ENCODE measurements around the gene DNMT1. TPM values are rescaled to one million over a fixed set of nuclear protein-coding genes. Genes with fewer than 3 reads are reported as not detected.
A peak's percentile ranks its signal among the peaks of the same experiment; 100 is the strongest.

DNMT1 gene
- total and polyA plus RNA-seq, 3 donors from 2014 or later, result 96.5 to 145 (median 103) TPM

GRCh38 chr19:10110076-10110971 is 84.4 kb downstream of the DNMT1 start:
- WGBS, 2 donors, result 93% methylated on average over 41 to 44 of the region's 44 CpGs
- no peak for TF ChIP-seq CTCF (IDR thresholded peaks at IDR 0.05)
- TF ChIP-seq POLR2A (IDR thresholded peaks at IDR 0.05), result no peak
- intact Hi-C loops (cut with DNase I; ENCODE audit: low total_unique reads), result loop anchor here (10.0 kb wide), 1 partner anchor 134 kb away; no protein-coding TSS in a partner anchor
- DNase-seq, result no peak
- no peaks in the 10 kb centered on the region for H3K9me3 ChIP-seq
- no peak overlapping the region for H3K27ac ChIP-seq
- peaks cover 6% of the 10 kb centered on the region for H3K4me1 ChIP-seq
- no peaks in the 10 kb centered on the region for H3K27me3 ChIP-seq
- no peaks in the 10 kb centered on the region for H3K36me3 ChIP-seq (ENCODE audit: low read depth, missing control alignments)
- H3K4me3 ChIP-seq, result no peak overlapping the region

- Histone ChIP-seq H3K36me3 (ENCODE audit: low read depth, missing control alignments) (no peaks in the 10 kb centered on the region), H3K4me3 (no peak overlapping the region), H3K9me3 (no peaks in the 10 kb centered on the region), H3K4me1 (peaks cover 6% of the 10 kb centered on the region), H3K27me3 (no peaks in the 10 kb centered on the region), H3K27ac (no peak overlapping the region)
- intact Hi-C loops (cut with DNase I; ENCODE audit: low total_unique reads), result no loop called here
- DNase-seq, result no peak
- 92 to 93% methylated on average over 3 to 14 of the region's 14 CpGs for WGBS, 2 donors
- TF ChIP-seq CTCF (IDR thresholded peaks at IDR 0.05) (no peak), POLR2A (IDR thresholded peaks at IDR 0.05) (no peak)
Measured at GRCh38 chr19:10109528-10109927, 85.2 kb downstream of the DNMT1 start.

GRCh38 chr19:10107817-10108367 is 86.9 kb downstream of the DNMT1 start:
- DNase-seq, result no peak
- 90 to 97% methylated on average over 10 to 13 of the region's 14 CpGs for WGBS, 2 donors

GRCh38 chr19:10107254-10107653 is 87.5 kb downstream of the DNMT1 start:
- 68 to 72% methylated on average over 10 of the region's 10 CpGs for WGBS, 2 donors
- TF ChIP-seq POLR2A (IDR thresholded peaks at IDR 0.05), result no peak
- TF ChIP-seq CTCF (IDR thresholded peaks at IDR 0.05), result no peak
- no peaks in the 10 kb centered on the region for H3K9me3 ChIP-seq
- H3K4me1 ChIP-seq, result peaks cover 6% of the 10 kb centered on the region
- no peaks in the 10 kb centered on the region for H3K36me3 ChIP-seq (ENCODE audit: low read depth, missing control alignments)
- H3K4me3 ChIP-seq, result peak overlapping the region; percentile 89 to 99
- no peak overlapping the region for H3K27ac ChIP-seq
- no peak for DNase-seq
- H3K27me3 ChIP-seq, result no peaks in the 10 kb centered on the region
- intact Hi-C loops (cut with DNase I; ENCODE audit: low total_unique reads), result no loop called here

More at GRCh38 chr19:10107817-10108367, 86.9 kb downstream of the DNMT1 start:
- no peak for TF ChIP-seq POLR2A (IDR thresholded peaks at IDR 0.05)
- no peak for TF ChIP-seq CTCF (IDR thresholded peaks at IDR 0.05)
- H3K9me3 ChIP-seq, result no peaks in the 10 kb centered on the region
- no peak overlapping the region for H3K27ac ChIP-seq
- no peaks in the 10 kb centered on the region for H3K36me3 ChIP-seq (ENCODE audit: low read depth, missing control alignments)
- H3K4me3 ChIP-seq, result no peak overlapping the region
- intact Hi-C loops (cut with DNase I; ENCODE audit: low total_unique reads), result no loop called here
- H3K4me1 ChIP-seq, result peaks cover 6% of the 10 kb centered on the region
- H3K27me3 ChIP-seq, result no peaks in the 10 kb centered on the region

All from testis (tissue), 3 donors.